SHP77 treated with DMSO at 0.1 percent for 48 hours (cell line): ENCODE results near the gene NOL4L.

Experiments
- DNase-seq: peaks from one replicate; lab custom pipeline; 2025; lab: John Stamatoyannopoulos, UW

NOL4L gene

GRCh38 chr20:32444474-32445220 lies 140.5 kb downstream of the NOL4L start:
- DNase-seq: no peak

- no peak for DNase-seq
Measured at GRCh38 chr20:32443386-32443974, 141.7 kb downstream of the NOL4L start.

GRCh38 chr20:32442630-32443373 lies 142.3 kb downstream of the NOL4L start:
- DNase-seq: no peak

GRCh38 chr20:32441638-32442037 lies 143.5 kb downstream of the NOL4L start:
- DNase-seq: no peak

- DNase-seq: no peak
Measured at GRCh38 chr20:32440758-32441078, 144.4 kb downstream of the NOL4L start.

GRCh38 chr20:32440069-32440757 lies 144.9 kb downstream of the NOL4L start:
- no peak for DNase-seq

GRCh38 chr20:32439132-32439829 lies 145.9 kb downstream of the NOL4L start:
- DNase-seq: no peak

GRCh38 chr20:32438331-32438858 lies 146.7 kb downstream of the NOL4L start:
- no peak for DNase-seq

- DNase-seq: no peak
Measured at GRCh38 chr20:32437391-32438074, 147.6 kb downstream of the NOL4L start.

GRCh38 chr20:32436968-32437367 lies 148.2 kb downstream of the NOL4L start:
- DNase-seq: no peak

- DNase-seq: no peak
Measured at GRCh38 chr20:32436142-32436861, 148.8 kb downstream of the NOL4L start.

GRCh38 chr20:32435449-32436107 lies 149.6 kb downstream of the NOL4L start:
- DNase-seq: no peak

- DNase-seq: no peak
Measured at GRCh38 chr20:32434434-32434833, 150.7 kb downstream of the NOL4L start.

- no peak for DNase-seq
Measured at GRCh38 chr20:32433311-32434021, 151.7 kb downstream of the NOL4L start.

GRCh38 chr20:32432277-32432676 lies 152.9 kb downstream of the NOL4L start:
- no peak for DNase-seq

- DNase-seq: no peak
Measured at GRCh38 chr20:32431457-32431856, 153.7 kb downstream of the NOL4L start.

GRCh38 chr20:32429745-32430360 lies 155.3 kb downstream of the NOL4L start:
- DNase-seq: no peak

- no peak for DNase-seq
Measured at GRCh38 chr20:32429343-32429742, 155.8 kb downstream of the NOL4L start.

GRCh38 chr20:32427996-32428395 lies 157.1 kb downstream of the NOL4L start:
- no peak for DNase-seq
